GM12892 (cell line): ENCODE data around the gene GMPR2.

Source experiments
- POLR2A ChIP-seq: IDR thresholded peaks from 2 replicates; pipeline ENCODE4 v1.6.1; 2011; ENCODE audit warnings: low read depth, low read length, control low read depth
- POLR2AphosphoS5 ChIP-seq: IDR thresholded peaks from 2 replicates; pipeline ENCODE4 v1.6.1; 2011; ENCODE audit warnings: low read depth, low read length, control low read depth

DNA sequence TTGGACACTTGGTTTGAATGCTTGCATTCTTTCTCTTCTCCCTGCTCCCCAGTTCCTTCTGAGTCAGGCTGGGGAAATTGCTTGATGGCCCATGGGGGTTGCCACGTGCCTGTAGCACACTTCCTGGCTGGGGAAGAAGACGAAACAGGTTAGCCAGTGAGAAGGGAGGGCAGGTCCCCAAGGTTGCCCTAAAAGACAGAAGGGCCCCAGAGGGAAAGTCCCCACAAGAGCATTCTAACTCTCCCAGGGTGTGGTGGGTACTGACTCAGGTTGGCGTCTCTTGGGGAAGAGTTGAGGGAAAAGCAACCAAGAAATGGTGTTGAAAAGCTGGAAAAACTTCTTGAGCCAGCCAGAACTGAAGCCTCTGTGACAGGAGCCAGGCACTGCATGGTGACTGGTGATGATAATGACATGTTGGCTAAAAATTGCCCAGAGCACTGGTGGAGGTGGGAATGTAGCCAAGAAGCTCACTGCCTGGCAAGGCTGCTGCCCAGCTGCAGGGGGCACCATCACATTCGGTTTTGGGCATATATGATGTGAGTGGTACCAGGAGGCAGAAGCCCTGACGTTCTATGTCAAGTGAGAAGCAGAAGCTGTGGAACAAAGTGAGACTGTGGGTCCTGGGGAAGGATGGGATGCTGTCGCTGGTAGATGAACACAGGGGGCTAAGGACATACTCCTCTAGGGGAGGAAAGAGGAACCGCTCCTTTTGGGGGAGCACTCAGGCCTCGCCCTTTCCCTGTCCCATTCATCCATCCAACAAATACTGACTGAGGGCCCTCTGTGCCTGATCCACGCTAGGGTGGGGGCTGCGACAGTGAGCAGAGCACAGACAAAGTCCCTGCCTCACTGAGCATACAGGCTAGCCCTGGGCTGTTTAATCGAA is 46.8 kb downstream of the GMPR2 start:
- TF ChIP-seq POLR2A (no peak), POLR2AphosphoS5 (no peak)
